ENCODE measurements around the gene VEPH1.
A peak's percentile ranks its signal among the peaks of the same experiment; 100 is the strongest.

The VEPH1 gene

DNA sequence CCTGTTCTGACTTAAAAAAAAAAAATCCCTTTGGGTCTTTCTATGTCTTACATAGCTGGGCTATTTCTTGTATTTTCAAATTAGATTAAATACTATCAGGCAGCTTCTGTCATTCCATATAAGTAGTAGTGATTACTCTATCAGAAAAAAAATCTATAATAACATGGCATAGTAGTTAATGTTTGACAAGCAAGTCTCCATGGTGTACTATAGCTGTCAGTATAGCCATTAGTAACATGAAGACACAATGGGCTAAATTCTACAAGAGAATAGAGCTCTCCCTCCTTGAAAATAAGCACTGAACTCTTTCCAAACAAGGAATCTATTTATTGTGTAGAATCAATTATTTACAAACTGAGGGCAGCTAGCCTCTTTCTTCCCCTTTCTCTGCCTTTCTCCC, 19.4 kb upstream of the VEPH1 start:
- DNase-seq = no peak

DNA sequence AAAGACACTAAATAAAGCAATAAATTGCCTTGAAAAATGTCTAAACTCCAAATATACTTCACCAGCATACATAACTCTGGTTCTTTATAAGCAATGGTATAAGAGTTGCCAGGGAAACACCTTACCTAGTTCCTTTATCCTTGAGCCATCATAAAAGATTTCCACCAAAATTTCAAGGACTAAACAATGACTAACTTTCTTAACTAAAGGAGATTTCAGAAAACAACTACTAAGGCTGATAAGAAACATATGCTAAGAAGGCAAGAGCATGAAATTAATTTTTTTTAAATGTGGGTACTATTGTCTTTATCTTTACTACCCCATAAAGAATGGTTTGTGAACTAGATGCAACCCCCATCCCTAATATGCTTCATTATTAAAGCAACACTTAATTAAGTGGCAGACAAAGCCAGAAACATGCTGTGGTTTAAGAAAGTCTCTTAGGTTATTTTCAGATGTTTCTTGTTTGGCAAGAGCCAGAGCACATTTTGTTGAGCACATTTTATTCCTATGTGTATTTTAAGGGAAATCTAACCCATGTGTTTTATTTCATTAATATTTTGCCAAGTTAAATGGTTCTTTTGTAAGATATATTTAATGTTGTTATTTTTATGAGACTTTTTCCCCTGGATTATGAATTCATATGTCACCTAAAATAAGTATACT, 17.4 kb upstream of the VEPH1 start:
- DNase-seq = no peak

- no peak for DNase-seq
Measured at GRCh38 chr3:157518881-157519280, 15.7 kb upstream of the VEPH1 start.

DNA sequence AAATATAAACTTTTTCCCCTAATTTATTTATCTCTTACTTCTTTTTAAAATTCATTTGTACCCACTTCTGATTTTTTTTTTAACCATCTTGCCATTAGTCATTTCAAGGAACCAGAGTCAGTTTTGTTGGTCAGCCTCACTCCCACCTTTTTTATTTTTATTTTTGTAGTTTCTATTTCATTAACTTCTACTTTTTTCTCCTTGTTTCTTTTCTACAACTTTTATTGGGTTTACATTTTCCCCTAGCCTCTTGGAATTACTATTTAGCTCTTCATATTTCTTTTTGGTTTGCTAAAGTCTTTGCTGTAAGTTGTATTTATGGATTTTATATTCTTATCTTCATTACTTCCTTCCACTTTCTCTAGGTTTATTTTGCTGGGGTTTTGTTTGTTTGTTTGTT, 13.7 kb upstream of the VEPH1 start:
- no peak for DNase-seq

- DNase-seq = no peak
Measured at GRCh38 chr3:157515398-157515797, 12.2 kb upstream of the VEPH1 start.

DNA sequence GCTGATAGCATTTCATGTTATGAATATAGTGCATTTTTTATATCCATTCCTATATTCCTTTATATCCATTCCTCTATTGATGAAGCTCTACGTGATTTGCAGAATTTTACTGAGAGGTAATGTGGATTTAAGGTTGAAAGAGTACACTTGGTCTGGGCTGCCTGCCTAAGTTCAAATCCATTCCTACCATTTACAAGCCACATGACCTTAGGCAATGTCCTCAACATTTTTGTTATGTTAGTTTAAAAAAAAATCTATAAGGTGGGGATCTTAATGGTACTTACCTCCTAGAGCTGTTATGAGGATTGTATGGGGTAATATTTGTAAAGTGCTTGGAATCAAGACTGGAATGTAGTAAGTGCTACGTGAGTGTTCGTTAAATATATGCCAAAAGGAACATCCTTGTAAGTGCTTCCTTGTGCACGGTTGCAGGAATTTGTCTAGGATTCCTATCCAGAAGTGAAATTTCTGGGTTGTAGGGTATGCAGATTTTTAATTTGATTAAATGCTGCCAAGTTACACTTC, 11.2 kb upstream of the VEPH1 start:
- DNase-seq = no peak

DNA sequence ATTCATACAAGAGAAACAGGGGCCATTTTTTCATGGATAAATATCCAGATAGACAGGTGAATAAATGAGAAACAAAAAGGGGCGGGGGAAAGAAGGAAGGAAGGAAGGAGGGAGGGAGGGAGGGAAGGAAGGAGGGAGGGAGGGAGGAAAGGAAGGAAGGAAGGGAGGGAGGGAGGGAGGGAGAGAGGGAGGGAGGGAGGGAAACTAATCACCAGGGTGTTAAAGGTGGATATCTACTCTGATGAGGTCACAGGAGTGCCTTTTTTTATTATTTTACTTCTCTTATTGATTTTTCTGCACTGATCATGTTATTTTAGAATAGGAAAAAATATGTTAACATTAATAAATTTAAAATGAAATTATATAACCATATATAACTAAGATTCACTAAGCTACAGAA, 10.4 kb upstream of the VEPH1 start:
- DNase-seq = no peak

DNA sequence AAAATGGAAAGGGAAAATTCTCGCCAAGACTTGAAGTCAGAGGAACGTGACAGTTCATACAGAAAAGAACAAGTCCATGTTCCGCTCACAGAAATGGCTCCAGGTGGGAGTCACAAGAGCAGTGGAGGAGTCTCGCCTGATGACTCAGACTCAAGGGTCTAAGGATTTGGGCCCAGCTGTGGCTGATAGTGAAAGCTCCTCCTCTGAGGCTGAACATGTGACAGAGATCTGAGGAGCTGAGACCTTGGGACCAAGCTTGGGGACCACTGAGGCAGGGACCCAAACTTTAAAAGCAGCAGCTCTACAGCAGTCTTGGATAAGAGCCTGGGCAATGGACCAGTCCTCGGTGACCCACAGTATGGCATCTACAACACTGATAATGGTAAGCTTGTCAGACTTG, 9.3 kb upstream of the VEPH1 start:
- DNase-seq = no peak

- no peak for DNase-seq
Measured at GRCh38 chr3:157508461-157508860, 5.2 kb upstream of the VEPH1 start.

GRCh38 chr3:157501863-157502262, 1.4 kb downstream of the VEPH1 start:
- DNase-seq = no peak

- no peak for DNase-seq
Measured at GRCh38 chr3:157500232-157500631, 3.0 kb downstream of the VEPH1 start.

GRCh38 chr3:157499342-157499963, 3.8 kb downstream of the VEPH1 start:
- DNase-seq = no peak

- no peak for DNase-seq
Measured at GRCh38 chr3:157498371-157498770, 4.8 kb downstream of the VEPH1 start.

DNA sequence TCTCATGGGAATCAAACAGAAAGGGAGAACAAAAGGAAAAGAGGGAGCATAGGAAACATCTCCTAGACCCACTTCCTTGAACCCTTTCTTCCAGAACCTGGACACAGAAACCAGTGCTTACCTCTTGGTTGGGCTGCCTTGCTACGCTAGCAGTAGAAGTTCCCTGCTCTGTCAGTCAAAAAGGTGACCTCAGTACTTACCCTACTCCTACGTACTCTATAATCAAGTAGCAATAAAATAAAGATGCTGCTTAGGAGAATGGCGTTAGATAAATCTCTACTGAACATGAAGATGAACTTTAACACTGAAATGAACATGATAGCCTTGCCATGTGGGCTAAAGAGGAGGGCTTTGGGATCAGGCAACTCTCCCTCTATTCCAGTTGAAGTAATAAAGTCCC, 7.4 kb downstream of the VEPH1 start:
- DNase-seq = no peak

DNA sequence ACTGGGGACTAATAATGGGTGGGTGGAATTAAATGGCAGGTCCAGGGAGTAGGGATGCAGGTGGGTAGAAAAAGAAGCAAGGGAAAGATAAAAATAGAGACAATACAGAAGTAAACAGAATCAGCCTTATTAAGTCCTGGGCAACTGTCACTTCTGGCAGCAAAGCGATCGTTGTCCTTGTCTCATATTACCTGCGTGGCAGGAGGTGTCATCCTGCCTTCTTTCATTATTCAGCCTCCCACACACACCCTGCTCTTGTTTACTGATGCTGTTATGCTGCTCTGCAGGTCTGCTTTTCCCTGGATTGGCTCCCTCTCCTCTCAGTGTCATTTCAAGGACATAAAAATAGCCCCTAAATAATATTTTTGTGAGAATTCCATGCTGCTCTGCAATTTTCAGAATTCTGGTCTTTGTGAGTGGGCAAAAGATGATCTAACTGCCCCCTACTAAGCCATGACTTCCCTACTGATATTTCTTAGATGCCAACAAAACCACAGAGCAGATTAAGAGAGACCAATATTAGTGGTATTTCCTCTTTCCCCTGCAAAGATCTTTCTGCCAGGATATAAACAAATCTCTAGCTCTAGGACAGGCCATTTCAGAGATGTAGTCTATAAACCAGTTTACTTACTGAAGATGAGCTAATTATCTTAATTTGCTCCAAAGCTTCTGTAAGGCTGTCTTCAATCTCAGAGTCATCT, 8.5 kb downstream of the VEPH1 start:
- DNase-seq = no peak

DNA sequence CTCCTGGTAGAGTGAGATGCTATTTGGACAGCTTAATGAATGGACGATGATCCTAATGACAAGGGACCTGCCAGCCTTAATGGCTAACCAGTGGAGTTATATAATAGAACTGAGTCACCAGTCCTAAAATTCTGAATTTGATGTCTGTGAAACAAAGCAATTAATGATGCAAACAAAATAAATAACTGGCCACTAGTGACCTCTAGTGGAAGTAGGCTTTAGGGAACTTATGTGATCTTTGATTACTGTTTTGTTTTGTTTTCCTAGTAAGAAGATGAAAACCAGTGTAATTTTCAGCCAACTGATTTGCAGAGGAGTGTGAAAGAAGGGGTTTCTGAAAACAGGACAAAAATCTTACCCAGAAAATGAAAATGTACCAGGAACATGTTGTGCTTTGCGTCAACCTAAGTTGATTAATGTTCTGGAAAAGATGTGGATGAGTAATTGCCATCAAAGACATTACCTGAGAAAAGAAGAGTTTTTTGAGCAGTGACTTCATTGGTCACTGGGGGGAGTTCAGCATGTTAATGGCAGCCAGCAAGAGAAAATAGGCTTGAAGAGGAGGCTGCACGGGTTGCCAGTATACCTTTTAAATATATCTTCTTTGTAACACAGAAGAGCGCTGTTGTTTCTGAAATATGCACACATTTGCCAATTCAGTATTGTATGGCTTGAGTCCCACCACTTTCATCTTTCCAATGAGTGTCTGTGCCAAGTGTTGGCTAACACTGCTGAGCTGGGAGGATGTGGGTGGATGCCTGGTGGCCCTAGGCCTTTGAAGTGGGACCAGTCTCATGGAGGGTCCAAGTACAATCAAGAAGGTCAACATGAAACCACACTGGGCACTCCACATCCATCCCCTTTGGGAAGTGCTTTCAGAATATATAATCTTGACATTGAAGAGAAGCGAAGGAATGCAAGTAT, 9.3 kb downstream of the VEPH1 start:
- peak in 1 of 2 donors; percentile 1 for DNase-seq

DNA sequence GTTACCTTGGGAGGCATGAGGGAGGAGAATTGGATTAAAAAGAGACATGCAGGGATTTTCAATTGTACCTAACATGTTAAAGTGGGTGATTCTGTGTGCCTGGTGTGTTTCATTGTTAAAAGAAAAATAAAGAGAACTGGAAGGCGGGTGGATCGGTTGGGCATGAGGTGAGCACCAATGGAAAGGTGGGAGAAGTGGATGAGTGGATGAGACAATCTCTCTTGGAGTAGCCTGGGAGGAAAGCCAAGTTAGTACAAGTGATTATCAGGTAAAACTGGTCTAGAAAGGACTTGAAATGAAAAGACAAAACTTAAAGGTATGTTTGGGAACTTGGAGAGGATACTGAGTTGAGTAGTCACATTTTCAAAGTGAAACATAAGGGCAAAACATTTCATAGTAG, 12.1 kb downstream of the VEPH1 start:
- DNase-seq = no peak

- DNase-seq = no peak
Measured at GRCh38 chr3:157488144-157488543, 15.1 kb downstream of the VEPH1 start.

DNA sequence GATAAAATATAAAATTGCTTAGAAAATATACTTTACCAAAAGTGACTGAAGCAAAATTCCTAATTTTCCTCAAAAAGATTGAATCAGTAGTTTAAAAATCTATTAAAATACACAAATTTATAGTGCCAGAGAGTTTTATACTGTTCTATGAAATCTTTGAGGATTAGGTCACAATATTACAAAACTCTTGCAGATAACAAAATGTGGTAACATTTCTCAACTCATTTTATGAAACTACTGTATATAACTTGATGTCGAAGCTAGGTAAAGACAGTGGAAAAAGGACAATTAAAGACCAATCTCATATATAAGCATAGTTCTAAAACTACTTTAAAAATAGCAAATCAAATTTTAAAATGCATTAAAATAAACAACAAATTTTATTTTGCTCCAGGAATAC, 15.9 kb downstream of the VEPH1 start:
- DNase-seq = no peak

DNA sequence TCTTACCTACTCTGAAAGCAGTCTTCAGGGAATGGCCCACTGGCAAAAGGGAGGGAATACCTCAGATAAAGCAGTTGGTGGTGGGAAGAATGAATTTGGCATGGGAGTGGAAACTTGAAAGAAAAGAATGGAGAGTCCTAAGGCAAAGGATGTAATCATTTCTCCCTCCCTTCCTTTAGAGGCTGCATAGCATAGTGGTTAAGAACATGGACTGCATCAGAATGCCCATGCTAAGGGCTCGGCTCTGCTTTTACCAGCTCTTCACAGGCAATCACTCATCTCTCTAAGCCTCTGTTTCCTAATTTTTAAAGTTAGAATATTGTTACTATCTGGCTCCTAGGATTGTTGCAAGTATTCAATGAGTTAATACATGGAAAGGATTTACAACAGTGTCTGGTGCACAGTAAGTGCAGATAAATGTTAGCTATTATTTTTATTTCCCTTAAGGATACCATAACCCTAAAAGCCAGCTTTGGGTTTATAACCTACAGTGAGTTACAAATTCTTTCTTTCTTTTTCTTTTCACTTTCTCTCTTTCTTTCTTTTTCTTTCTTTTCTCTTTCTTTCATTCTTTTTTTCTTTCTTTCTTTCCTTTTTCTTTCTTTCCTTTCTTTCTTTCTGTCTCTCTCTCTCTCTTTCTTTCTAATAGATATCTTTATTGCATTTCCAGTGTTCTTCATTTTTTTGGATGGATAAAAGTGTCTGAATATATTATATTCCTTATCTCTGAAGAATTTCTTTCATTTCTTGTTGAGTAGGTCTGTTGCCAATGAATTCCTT, 23.6 kb downstream of the VEPH1 start:
- no peak for DNase-seq

DNA sequence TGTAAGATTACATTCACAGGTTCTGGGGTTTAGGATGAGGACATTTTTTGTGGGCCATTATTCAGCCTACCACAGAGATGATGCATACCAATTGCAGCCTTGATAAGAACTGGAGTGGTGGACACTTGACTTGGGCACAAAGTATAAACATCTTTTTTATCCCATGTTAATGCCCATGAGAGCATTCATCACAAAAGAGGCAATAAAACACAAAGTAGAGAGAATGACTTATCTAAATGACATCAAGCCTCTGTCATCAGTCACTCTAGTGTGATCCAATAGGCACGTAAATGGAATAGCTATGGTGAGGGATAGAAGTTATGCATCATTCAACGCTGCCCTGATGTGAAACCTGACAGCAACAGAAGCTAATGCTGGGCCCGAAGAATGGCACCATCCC, 25.8 kb downstream of the VEPH1 start:
- no peak for DNase-seq

GRCh38 chr3:157475921-157476414, 27.2 kb downstream of the VEPH1 start:
- no peak for DNase-seq
